NOMO-1 treated with DMSO at 0.1 percent for 48 hours (cell line): Measurements from ENCODE around the gene CUX1.
A peak's percentile ranks its signal among the peaks of the same experiment; 100 is the strongest.

ENCODE experiments used
- DNase-seq: peaks from one replicate; lab custom pipeline; 2025; ENCODE audit not compliant: unreplicated experiment; lab: John Stamatoyannopoulos, UW

CUX1 gene, protein sequence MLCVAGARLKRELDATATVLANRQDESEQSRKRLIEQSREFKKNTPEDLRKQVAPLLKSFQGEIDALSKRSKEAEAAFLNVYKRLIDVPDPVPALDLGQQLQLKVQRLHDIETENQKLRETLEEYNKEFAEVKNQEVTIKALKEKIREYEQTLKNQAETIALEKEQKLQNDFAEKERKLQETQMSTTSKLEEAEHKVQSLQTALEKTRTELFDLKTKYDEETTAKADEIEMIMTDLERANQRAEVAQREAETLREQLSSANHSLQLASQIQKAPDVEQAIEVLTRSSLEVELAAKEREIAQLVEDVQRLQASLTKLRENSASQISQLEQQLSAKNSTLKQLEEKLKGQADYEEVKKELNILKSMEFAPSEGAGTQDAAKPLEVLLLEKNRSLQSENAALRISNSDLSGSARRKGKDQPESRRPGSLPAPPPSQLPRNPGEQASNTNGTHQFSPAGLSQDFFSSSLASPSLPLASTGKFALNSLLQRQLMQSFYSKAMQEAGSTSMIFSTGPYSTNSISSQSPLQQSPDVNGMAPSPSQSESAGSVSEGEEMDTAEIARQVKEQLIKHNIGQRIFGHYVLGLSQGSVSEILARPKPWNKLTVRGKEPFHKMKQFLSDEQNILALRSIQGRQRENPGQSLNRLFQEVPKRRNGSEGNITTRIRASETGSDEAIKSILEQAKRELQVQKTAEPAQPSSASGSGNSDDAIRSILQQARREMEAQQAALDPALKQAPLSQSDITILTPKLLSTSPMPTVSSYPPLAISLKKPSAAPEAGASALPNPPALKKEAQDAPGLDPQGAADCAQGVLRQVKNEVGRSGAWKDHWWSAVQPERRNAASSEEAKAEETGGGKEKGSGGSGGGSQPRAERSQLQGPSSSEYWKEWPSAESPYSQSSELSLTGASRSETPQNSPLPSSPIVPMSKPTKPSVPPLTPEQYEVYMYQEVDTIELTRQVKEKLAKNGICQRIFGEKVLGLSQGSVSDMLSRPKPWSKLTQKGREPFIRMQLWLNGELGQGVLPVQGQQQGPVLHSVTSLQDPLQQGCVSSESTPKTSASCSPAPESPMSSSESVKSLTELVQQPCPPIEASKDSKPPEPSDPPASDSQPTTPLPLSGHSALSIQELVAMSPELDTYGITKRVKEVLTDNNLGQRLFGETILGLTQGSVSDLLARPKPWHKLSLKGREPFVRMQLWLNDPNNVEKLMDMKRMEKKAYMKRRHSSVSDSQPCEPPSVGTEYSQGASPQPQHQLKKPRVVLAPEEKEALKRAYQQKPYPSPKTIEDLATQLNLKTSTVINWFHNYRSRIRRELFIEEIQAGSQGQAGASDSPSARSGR (N-terminal part only)

DNA sequence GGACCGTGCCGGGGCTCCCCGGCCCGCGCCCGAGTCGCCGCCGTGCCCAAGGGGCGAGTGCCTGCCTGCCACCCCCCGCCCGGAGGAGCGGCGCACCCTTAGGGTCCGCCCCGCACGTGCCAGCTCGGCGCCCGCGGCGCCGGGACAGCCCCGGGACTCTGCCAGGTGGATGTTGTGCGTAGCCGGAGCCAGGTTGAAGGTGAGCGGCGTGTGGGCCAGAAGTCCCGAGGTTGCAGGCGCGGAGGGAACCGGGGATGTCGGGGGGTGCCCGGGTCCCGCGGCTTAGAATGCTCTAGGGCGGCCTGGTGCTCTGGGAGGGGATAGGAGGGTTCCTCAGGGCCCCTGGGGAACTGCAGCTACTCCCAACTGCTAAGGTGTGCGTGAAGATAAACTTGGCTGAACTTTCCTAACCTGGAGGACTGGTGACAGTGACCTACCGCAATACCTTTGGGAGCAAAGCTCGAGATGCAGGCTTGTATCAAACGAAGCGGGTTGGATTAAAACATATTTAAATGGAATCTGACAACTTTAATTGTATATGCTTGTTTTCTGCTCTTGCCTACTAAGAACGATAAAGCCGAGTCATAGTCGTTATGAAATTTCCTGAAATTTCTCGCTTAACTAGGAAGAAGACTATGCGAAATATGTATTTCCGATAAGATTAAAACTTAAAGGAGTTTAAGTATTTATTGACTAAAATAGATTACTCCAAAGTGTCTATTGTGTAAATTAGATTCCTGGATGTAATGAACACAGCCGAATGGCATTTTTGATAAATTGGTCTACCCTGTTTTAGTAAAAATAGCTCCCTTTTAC is at the start of gene CUX1:
TSS of gene CUX1 (plus strand) at position 156 of the 816 bp plus-strand sequence. CDS start at position 170, 14 bp downstream.
- DNase-seq, result peak; percentile 67

DNA sequence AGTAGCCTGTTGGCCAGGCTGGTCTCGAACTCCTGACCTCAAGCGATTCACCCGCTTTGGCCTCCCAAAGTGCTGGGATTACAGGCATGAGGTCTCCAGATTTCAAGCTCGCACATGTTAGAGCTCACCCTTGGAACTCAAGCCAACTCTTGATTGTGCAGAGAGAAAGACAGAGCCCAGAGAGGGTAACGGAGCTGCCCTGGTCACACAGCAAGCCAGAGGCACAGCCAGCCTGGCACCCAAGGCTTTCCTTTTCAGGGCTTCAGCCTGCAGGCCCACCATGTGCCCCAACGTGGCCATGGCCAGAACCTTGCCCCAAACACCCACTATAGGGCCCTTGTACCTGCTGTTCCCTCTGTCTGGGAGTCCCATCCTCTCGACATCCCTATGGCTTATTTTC is 49.1 kb upstream of the CUX1 start:
- DNase-seq, result no peak

DNA sequence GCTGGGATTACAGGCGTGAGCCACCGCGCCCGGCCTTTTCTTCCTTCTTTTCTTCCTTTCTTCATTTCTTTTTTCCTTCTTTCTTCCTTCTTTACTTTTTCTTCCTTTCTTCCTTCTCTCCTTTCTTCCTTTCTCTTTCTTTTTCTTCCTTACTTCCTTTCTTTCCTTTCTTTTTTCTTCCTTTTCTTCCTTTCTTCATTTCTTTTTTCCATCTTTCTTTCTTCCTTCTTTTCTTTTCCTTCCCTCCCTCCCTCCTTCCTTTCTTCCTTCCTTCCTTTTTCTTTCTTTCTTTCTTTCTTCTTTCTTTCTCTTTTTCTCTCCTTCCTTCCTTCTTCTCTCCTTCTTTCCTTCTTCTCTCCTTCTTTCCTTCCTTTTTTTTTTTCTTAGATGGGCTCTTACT is 47.0 kb upstream of the CUX1 start:
- no peak for DNase-seq

DNA sequence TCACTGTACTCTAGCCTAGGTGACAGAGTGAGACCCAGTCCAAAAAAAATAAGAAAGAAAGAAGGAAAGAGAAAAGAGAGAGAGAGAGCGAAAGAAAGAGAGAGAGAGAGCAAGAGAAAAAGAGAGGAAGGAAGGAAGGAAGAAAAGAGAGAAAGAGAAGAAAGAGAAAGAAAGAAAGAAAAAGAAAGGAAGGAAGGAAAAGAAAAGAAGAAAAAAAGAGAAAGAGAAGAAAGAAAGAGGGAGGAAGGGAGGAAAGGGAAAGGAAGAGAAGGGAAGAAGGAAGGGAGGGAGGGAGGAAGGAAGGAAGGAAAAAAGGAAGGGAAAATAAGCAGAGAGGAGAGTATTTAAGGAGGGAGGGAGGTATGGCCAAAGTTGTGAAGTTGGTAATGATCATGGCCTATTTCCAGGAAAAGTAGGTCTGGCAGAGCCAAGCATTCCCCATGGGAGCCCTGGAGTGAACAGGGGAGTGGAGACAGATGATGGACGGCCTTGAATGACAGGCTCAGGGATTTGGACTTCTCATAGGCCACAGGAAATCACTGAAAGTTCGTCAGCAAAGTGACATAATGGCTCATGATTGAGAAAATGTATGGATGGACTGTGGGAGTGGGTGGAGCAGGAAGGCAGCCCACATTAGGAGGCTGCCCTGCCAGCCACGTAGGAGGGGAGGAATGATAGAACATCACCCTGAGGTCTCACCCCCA is 44.8 kb upstream of the CUX1 start:
- DNase-seq, result no peak

DNA sequence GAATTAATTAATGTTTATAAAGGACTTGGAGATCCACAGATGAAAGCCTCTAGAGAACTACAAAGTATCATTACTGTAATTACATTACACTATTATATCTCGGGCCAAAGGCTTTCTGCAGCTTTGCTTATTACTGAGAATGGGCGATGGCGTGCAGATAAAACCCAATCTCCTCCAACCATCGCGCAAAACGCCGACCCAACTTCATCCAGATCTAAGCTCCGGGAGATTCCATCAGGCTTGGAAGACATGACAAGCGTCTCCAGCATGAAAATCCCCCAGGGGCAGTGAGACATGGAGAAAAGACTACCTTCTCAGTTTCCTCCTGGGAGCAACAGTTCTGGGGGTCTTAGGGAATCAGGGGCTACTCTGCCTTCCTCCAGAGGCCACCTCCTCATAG is 42.2 kb upstream of the CUX1 start:
- no peak for DNase-seq

DNA sequence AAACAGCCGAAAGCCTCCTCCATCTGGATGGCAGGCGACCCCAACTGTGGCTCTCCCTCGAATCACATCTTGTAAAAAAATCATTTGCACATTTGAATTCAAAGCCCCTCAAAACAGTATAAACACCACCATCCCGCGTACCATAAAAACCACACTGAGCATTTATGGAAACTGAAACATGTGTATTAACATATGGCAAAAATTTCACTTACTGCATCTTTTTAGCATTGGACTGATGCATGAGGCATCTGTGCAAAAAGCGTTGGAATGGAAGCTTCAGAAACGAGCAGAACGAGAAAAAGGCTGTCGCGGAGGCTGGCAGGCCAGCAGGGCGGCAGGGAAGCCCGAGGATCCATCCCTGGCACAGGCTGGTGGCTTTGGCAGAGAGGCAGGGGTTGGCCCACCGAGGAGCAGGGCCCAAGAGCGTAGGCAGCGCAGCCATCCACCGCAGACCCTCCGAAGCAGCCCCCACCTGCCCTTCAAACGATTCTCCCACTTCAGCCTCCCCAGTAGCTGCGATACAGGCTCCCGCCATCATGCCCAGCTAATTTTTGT is 39.3 kb upstream of the CUX1 start:
- DNase-seq, result no peak

DNA sequence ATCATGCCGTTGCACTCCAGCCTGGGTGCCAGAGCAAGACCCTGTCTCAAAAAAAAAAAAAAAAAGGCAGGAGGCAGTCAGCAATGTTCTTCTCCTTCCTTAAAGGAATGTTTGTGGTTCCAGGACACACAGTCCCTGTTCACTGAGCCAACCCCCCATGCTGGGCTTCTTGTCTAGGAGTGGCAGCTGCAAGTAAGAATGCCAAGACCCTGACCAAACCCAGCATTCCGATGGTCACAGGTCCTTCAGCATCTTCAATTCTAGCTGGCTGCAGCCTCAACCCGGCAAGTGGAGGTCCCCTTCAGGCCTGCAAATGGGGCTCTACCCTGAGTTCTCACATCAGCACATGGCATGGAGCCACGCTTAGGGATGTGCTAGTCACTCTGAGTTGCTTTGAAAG is 38.2 kb upstream of the CUX1 start:
- no peak for DNase-seq

DNA sequence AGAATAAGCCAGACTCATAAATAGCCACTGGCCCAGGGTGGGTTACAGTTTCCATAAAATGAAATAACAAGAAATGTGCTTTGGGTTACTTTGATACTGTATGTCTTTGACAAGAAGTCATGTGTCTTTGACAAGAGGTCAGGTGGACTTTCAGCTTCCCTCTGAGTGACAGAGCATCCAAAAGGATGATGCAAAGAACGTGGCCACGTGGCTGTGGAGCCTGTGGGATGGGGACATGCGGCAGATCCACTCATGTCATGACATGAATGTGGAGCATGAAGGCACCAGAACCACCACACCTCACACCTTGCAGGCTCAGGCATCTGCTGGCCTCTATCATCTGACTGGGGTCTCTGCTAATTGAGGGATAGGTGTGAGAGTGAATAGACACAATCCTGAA is 37.1 kb upstream of the CUX1 start:
- no peak for DNase-seq

DNA sequence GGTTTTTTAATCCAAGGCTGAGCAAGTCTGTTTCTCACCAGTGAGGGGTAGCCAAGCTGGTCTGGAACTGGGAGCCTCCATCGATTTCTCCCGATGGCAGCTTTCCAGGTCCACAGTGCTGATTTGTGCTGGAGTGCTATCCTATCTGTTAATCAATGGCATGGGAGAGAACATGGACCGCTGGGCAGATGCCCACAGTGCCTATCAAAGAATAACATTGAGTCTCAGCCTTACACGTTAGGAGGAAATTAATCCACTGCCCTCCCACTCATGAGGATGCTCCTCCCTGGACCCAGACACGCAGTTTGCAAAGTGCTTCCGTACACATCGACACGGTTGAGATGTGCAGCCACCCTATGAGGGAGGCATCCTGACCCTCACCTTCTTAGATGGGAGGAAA is 36.0 kb upstream of the CUX1 start:
- no peak for DNase-seq

DNA sequence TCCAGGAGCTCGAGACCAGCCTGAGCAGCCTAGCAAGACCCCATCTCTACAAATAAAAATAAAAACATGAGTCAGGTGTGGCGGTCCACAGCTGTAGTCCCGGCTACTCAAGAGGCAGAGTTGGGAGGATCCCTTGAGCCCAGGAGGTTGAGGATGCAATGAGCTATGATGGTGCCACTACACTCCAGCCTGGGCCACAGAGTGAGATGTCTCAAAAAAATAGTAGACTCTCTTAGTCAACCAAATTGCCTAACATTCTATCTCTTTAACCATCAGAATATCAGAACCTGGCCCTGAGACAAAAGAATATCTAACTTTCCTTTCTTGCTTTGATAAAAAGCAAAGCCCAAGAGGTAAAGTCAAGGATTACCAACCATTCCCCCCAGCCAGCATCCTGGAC is 35.0 kb upstream of the CUX1 start:
- DNase-seq, result no peak

DNA sequence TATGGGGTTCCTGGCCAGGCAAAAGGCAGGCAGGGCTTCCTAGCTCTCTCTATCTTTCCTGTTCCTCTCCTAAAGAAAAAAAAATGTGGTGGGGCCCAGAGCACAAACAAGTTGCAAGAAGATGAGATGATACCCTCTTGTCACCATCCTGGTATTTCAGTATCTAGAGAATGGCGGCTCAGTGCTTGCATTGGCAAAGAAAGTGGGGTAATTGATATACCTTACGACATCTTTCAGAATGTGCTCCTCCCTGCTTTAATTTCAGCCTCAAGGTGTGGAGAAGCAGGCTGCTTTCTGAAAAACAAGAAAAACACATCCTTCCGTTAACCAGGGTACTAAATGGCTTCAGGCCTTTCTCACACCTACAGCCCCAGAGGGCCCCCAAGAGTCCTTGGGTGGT is 34.5 kb upstream of the CUX1 start:
- no peak for DNase-seq

DNA sequence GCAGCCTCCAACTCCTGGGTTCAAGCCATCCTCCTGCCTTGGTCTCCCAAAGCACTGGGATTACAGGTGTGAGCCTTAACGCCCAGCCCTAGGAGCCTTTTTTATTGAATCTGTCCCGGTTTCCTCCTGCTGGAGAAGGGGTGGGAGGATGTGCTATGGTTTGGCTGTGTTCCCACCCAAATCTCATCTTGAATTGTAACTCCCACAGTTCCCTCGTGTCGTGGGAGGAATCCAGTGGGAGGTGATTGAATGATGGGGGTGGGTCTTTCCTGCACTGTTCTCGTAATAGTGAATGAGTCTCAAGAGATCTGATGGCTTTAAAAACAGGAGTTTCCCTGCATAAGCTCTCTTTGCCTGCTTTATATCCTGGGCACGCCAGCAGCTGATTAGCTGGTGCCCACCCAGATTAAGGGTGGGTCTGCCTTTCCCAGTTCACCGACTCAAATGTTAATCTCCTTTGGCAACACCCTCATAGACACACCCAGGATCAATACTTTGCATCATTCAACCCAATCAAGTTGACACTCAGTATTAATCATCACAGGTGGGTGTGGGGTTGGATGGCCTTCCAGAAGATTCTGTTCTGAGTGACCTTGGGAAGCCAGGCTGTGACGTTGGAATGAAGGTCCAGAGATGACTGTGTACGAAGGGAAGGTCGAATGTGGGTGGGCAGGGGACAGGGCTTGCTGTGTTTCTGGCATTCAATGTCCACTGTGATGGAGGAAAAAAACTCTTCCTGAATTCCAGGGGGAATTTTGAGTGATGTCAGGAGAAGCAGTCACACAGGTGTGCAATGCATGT is 33.8 kb upstream of the CUX1 start:
- DNase-seq, result no peak

DNA sequence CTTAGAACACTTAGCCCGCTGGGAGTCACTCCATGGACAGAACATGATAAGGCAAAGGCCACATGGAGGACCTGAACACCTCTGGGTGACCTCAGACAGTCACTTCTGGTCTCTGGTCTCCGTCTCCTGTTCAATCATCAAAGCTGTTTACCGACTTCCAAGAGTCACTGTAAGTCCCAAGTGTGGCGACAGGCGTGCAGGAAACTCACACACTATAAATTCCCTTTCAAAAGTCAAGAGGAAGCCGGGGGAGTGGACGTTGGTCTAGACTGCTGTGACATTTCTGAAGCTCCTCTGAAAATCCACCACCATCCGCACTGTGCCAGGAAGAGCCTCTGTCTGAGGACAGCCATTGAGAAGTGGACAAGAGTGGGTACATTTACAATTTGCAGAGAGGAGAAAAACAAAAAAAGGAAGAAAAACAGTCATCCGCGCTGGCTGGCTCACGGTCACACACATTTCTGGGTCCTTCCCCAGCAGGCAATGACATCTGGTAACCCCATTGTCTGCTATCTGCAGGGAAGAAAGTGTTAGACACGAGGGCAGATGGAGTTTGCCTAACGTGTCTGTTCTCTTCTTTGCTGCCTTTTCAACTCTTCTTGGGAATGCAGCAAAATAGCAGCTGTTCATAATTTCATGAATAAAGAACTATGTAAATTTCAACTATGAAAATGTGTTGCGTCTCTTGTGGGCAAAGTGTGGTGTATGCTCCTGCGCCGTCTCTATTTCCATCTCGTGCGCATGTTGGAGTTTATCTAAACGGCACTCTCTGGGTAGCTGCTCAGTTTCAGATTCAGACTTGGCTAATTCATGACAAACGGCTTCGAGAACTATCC is 32.9 kb upstream of the CUX1 start:
- DNase-seq, result peak; percentile 12

DNA sequence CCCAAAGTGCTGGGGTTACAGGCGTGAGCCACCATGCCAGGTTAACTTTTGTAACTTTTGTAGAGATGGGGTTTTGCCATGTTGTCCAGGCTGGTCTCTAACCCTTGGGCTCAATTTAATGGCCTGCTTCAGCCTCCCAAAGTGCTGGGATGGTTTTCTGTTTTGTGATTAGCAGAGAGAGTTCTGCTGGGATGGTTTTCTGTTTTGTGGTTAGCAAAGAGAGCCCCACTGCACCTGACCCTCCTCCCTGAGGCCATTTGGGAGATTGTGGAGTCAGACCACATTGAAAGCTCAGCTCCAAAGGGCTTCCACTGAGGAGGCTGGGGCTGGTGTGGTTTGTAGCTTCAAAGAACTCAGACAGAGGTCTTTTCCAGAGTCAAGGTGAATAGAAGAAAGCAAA is 29.6 kb upstream of the CUX1 start:
- DNase-seq, result no peak

DNA sequence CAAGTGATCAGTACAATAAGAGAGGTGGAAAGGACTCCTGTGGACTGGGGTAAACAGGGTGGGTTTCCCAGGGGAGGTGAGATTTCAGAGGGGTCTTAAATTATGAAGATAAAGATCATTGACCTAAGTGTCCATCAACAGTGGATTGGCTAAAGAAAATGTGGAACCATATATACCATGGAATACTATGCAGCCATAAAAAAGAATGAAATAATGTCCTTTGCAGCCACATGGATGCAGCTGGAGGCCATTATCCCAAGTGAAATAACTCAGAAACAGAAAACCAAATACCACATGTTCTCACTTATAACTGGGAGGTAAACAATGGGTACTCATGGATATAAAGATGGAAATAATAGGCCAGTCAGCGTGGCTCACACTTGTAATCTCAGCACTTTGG is 28.9 kb upstream of the CUX1 start:
- DNase-seq, result no peak

DNA sequence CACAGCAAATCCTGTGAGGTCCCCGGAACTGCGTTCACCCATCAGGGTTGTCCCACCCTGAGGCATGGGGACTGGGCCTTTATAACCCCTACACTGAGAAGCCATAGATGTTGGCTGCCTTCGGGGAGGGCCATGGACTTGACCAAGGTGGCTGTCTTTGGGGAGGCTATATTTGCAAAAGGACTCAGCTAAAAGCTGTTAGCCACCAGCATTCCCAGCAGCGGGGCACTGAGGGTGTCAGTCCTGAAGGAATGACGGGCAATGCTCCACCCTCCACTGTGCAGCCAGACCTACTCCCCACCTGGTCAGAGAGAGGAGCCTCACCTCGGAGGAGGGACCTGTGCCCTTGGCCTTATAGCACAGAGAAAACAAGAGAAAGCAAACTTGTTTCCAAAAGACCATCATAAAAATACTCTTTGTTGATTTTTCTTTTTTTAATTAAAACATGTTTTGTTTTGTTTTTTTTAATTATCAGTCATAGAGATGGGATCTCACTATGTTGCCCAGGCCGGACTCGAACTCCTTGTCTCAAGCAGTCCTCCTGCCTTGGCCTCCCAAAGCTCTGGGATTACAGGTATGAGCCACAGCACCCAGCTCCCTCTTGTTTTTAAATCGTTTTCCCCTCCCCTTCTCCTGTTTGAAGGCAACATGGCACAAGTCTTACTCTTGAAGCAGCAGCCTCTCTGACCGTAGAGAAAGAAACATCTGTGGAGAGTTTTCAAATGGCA is 26.7 kb upstream of the CUX1 start:
- no peak for DNase-seq

DNA sequence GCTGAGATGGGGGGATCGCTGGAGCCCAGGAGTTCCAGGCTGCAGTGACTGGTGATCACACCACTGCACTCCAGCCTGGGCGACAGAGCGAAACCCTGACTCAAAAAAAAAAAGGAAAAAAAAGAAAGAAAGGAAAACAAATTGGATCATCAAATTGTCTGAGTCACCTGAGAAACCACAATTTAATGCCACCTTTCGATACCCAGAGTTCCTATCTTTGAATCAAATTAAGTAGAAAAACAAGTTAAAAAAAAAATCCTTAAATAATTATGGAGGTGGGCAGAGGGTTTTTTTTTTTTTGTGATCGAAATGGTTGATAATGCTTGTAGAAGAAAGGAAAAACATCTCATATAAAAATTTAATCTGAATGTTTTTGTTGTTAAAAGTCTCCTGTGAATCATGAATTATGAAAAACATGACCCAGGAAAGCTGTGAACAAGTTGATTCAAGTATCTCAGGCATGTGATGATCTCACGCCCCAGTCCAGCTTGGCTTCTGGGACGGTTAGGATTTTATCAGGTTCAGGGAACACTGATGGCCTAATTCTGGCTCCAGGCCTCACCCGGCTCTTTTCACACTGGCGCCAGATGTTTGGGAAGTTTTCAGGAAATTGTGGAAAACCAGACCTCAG is 25.3 kb upstream of the CUX1 start:
- no peak for DNase-seq
